Activated CD4-positive, alpha-beta T cell treated with anti-CD3 and anti-CD28 coated beads, Interleukin-2, amount 50 U/mL, for 48 hours (primary cell): ENCODE measurements around the gene GNG7.
"Not testable (repeated sequence)": the region's sequence is repeated elsewhere in the genome, so short reads cannot be mapped to it uniquely, and the experiment has no call there.

Source experiments
- DNase-seq, 2 experiments: peaks; one replicate each; pipeline ENCODE4 v3.0.0-alpha.2; 2020

Gene GNG7

GRCh38 chr19:2547033-2547680 lies 155.3 kb downstream of the GNG7 start:
- no peak for DNase-seq

- DNase-seq, result no peak
These were observed 156.1 kb downstream of the GNG7 start for GRCh38 chr19:2546128-2547032.

- DNase-seq, result not testable (repeated sequence)
These were observed 156.9 kb downstream of the GNG7 start for GRCh38 chr19:2545416-2546127.

- DNase-seq, result no peak
These were observed 157.7 kb downstream of the GNG7 start for GRCh38 chr19:2544576-2545415.

- peak; percentile 77 to 81 for DNase-seq
These were observed 158.7 kb downstream of the GNG7 start for GRCh38 chr19:2543463-2544442.

GRCh38 chr19:2543072-2543462 lies 159.4 kb downstream of the GNG7 start:
- not testable (repeated sequence) for DNase-seq

GRCh38 chr19:2542341-2543069 lies 160.0 kb downstream of the GNG7 start:
- DNase-seq, result no peak

GRCh38 chr19:2540646-2541454 lies 161.6 kb downstream of the GNG7 start:
- no peak for DNase-seq

GRCh38 chr19:2540251-2540645 lies 162.2 kb downstream of the GNG7 start:
- DNase-seq, result no peak

GRCh38 chr19:2538096-2538757 lies 164.3 kb downstream of the GNG7 start:
- no peak for DNase-seq

- DNase-seq, result peak; percentile 55 to 70
These were observed 164.9 kb downstream of the GNG7 start for GRCh38 chr19:2537584-2537983.

GRCh38 chr19:2536461-2536860 lies 166.0 kb downstream of the GNG7 start:
- DNase-seq, result no peak

- DNase-seq, result no peak
These were observed 168.0 kb downstream of the GNG7 start for GRCh38 chr19:2534423-2535013.

GRCh38 chr19:2533686-2534422 lies 168.6 kb downstream of the GNG7 start:
- no peak for DNase-seq

GRCh38 chr19:2533072-2533425 lies 169.4 kb downstream of the GNG7 start:
- DNase-seq, result no peak

GRCh38 chr19:2532252-2533071 lies 170.0 kb downstream of the GNG7 start:
- no peak for DNase-seq

GRCh38 chr19:2529942-2530341 lies 172.6 kb downstream of the GNG7 start:
- DNase-seq, result not testable (repeated sequence)
